ENCODE measurements around the gene CES4A. TPM values are rescaled to one million over a fixed set of nuclear protein-coding genes. Genes with fewer than 3 reads are reported as not detected.

Gene CES4A
- total RNA-seq, 2 experiments from 2014 or later, result 4.5 to 5.2 TPM

- CTCF ChIA-PET, result interaction anchor here (1.2 to 2.5 kb wide), 5 partner anchors 9 to 210 kb away, joined by 3 to 15 read pairs (median 6); no protein-coding TSS in a partner anchor
- POLR2A ChIA-PET, result interaction anchor here (0.6 to 1.7 kb wide), 2 partner anchors 39 to 187 kb away, joined by 3 to 5 read pairs; no protein-coding TSS in a partner anchor
Observed at GRCh38 chr16:66974932-66975246, 13.5 kb upstream of the CES4A start.

- ChIA-PET POLR2A (interaction anchor here (0.6 to 1.7 kb wide), 2 partner anchors 38 to 187 kb away, joined by 3 to 5 read pairs; no protein-coding TSS in a partner anchor), CTCF (interaction anchor here (1.0 to 4.0 kb wide), 7 partner anchors 9 to 210 kb away, joined by 3 to 25 read pairs (median 6); partner anchors contain the start of gene NOL3)
Observed at GRCh38 chr16:66975302-66975893, 13.0 kb upstream of the CES4A start.

- CTCF ChIA-PET, result interaction anchor here (0.8 to 4.0 kb wide), 15 partner anchors 13 to 220 kb away, joined by 3 to 25 read pairs (median 4); partner anchors contain the start of genes B3GNT9, CES3 and NOL3
- POLR2A ChIA-PET, result interaction anchor here (0.5 to 1.7 kb wide), 2 partner anchors 37 to 243 kb away, joined by 4 to 5 read pairs; no protein-coding TSS in a partner anchor
Observed at GRCh38 chr16:66976746-66977145, 11.6 kb upstream of the CES4A start.

- POLR2A ChIA-PET, result interaction anchor here (0.5 kb wide), 1 partner anchor 242 kb away, joined by 4 read pairs; no protein-coding TSS in a partner anchor
Observed at GRCh38 chr16:66977341-66978113, 10.9 kb upstream of the CES4A start.

GRCh38 chr16:66979011-66979717, 9.2 kb upstream of the CES4A start:
- POLR2A ChIA-PET, result interaction anchor here (1.2 kb wide), 1 partner anchor 34 kb away, joined by 4 read pairs; no protein-coding TSS in a partner anchor
- CTCF ChIA-PET, result interaction anchor here (0.5 to 4.0 kb wide), 8 partner anchors 26 to 556 kb away, joined by 3 to 25 read pairs (median 6); partner anchors contain the start of genes CBFB, FBXL8 and TRADD

More at GRCh38 chr16:66977341-66978113, 10.9 kb upstream of the CES4A start:
- CTCF ChIA-PET, result interaction anchor here (0.7 to 4.0 kb wide), 20 partner anchors 11 to 219 kb away, joined by 3 to 25 read pairs (median 4); partner anchors contain the start of genes B3GNT9, CES3, FBXL8 and TRADD

GRCh38 chr16:66983033-66983432, 5.4 kb upstream of the CES4A start:
- POLR2A ChIA-PET, result interaction anchor here (0.6 to 1.1 kb wide), 3 partner anchors 47 to 73 kb away, joined by 3 read pairs; no protein-coding TSS in a partner anchor
- CTCF ChIA-PET, result interaction anchor here (1.2 to 2.7 kb wide), 3 partner anchors 35 to 498 kb away, joined by 3 to 12 read pairs (median 8); partner anchors contain the start of gene ATP6V0D1

- POLR2A ChIA-PET, result interaction anchor here (0.9 to 1.8 kb wide), 4 partner anchors 9 to 174 kb away, joined by 4 to 18 read pairs (median 6); partner anchors contain the start of genes FBXL8 and TRADD
- CTCF ChIA-PET, result interaction anchor here (1.0 to 2.7 kb wide), 6 partner anchors 15 to 200 kb away, joined by 3 to 12 read pairs (median 6); partner anchors contain the start of gene CES3
Observed at GRCh38 chr16:66984892-66985311, 3.5 kb upstream of the CES4A start.

- POLR2A ChIA-PET, result no interaction called here
- CTCF ChIA-PET, result no interaction called here
Observed at GRCh38 chr16:66986559-66986958, 1.8 kb upstream of the CES4A start.

- ChIA-PET CTCF (interaction anchor here (1.0 to 2.3 kb wide), 5 partner anchors 14 to 164 kb away, joined by 3 to 8 read pairs (median 4); no protein-coding TSS in a partner anchor), POLR2A (interaction anchor here (0.7 kb wide), 1 partner anchor 74 kb away, joined by 3 read pairs; no protein-coding TSS in a partner anchor)
Observed at GRCh38 chr16:66991545-66992077, 3.2 kb downstream of the CES4A start.

GRCh38 chr16:66993558-66993957, 5.2 kb downstream of the CES4A start:
- CTCF ChIA-PET, result interaction anchor here (1.2 kb wide), 1 partner anchor 162 kb away, joined by 3 read pairs; no protein-coding TSS in a partner anchor
- POLR2A ChIA-PET, result interaction anchor here (1.0 kb wide), 1 partner anchor 8 kb away, joined by 4 read pairs; no protein-coding TSS in a partner anchor

- CTCF ChIA-PET, result no interaction called here
- POLR2A ChIA-PET, result no interaction called here
Observed at GRCh38 chr16:66996324-66996982, 8.1 kb downstream of the CES4A start.

GRCh38 chr16:66996983-66997358, 8.6 kb downstream of the CES4A start:
- POLR2A ChIA-PET, result no interaction called here

GRCh38 chr16:67000384-67001351, 12.3 kb downstream of the CES4A start:
- ChIA-PET POLR2A (interaction anchor here (0.5 to 1.8 kb wide), 3 partner anchors 15 to 235 kb away, joined by 3 to 6 read pairs (median 5); no protein-coding TSS in a partner anchor), CTCF (interaction anchor here (1.0 to 1.5 kb wide), 3 partner anchors 15 to 30 kb away, joined by 3 to 7 read pairs (median 3); no protein-coding TSS in a partner anchor)

More at GRCh38 chr16:66996983-66997358, 8.6 kb downstream of the CES4A start:
- CTCF ChIA-PET, result no interaction called here

GRCh38 chr16:67001726-67002125, 13.3 kb downstream of the CES4A start:
- POLR2A ChIA-PET, result no interaction called here
- CTCF ChIA-PET, result interaction anchor here (2.0 kb wide), 1 partner anchor 11 kb away, joined by 6 read pairs; no protein-coding TSS in a partner anchor

GRCh38 chr16:67006930-67007658, 18.7 kb downstream of the CES4A start:
- CTCF ChIA-PET, result interaction anchor here (1.4 kb wide), 3 partner anchors 10 to 15 kb away, joined by 4 to 5 read pairs (median 4); no protein-coding TSS in a partner anchor
- POLR2A ChIA-PET, result no interaction called here

- CTCF ChIA-PET, result interaction anchor here (1.1 kb wide), 1 partner anchor 177 kb away, joined by 3 read pairs; no protein-coding TSS in a partner anchor
- POLR2A ChIA-PET, result no interaction called here
Observed at GRCh38 chr16:67009158-67009557, 20.8 kb downstream of the CES4A start.
